EH (cell line): ENCODE results near the gene SLC16A12.
A peak's percentile ranks its signal among the peaks of the same experiment; 100 is the strongest.

Experiments
- DNase-seq: peaks from one replicate; pipeline ENCODE4 v3.0.0-alpha.2; 2015; ENCODE audit warnings: low read depth

Gene SLC16A12

GRCh38 chr10:89505640-89506275 is 29.6 kb downstream of the SLC16A12 start:
- DNase-seq = no peak

- DNase-seq = no peak
Measured at GRCh38 chr10:89504691-89505090, 30.7 kb downstream of the SLC16A12 start.

- DNase-seq = peak; percentile 59
Measured at GRCh38 chr10:89503652-89504370, 31.6 kb downstream of the SLC16A12 start.

GRCh38 chr10:89503151-89503550 is 32.2 kb downstream of the SLC16A12 start:
- no peak for DNase-seq

- DNase-seq = peak; percentile 75
Measured at GRCh38 chr10:89502549-89502948, 32.8 kb downstream of the SLC16A12 start.

- peak; percentile 43 for DNase-seq
Measured at GRCh38 chr10:89494575-89494974, 40.8 kb downstream of the SLC16A12 start.

GRCh38 chr10:89494068-89494467 is 41.3 kb downstream of the SLC16A12 start:
- no peak for DNase-seq

- no peak for DNase-seq
Measured at GRCh38 chr10:89491932-89492331, 43.5 kb downstream of the SLC16A12 start.

GRCh38 chr10:89490596-89491335 is 44.6 kb downstream of the SLC16A12 start:
- no peak for DNase-seq

- no peak for DNase-seq
Measured at GRCh38 chr10:89482256-89482655, 53.1 kb downstream of the SLC16A12 start.

- peak; percentile 92 for DNase-seq
Measured at GRCh38 chr10:89481662-89482061, 53.7 kb downstream of the SLC16A12 start.

- peak; percentile 40 for DNase-seq
Measured at GRCh38 chr10:89479771-89480446, 55.5 kb downstream of the SLC16A12 start.

- peak; percentile 57 for DNase-seq
Measured at GRCh38 chr10:89478739-89479654, 56.4 kb downstream of the SLC16A12 start.

- DNase-seq = no peak
Measured at GRCh38 chr10:89478085-89478738, 57.2 kb downstream of the SLC16A12 start.

GRCh38 chr10:89476150-89476549 is 59.2 kb downstream of the SLC16A12 start:
- DNase-seq = no peak

- DNase-seq = no peak
Measured at GRCh38 chr10:89475591-89475998, 59.8 kb downstream of the SLC16A12 start.

GRCh38 chr10:89475125-89475524 is 60.3 kb downstream of the SLC16A12 start:
- no peak for DNase-seq

- no peak for DNase-seq
Measured at GRCh38 chr10:89474452-89474851, 60.9 kb downstream of the SLC16A12 start.

GRCh38 chr10:89471110-89471809 is 64.1 kb downstream of the SLC16A12 start:
- DNase-seq = no peak

GRCh38 chr10:89470628-89471027 is 64.8 kb downstream of the SLC16A12 start:
- no peak for DNase-seq
